Activated CD8-positive, alpha-beta memory T cell treated with anti-CD3 and anti-CD28 coated beads, Interleukin-2, amount 50 U/mL, for 24 hours (primary cell): ENCODE measurements around the gene AMZ1.

Experiments used
- DNase-seq: peaks from one replicate; pipeline ENCODE4 v3.0.0-alpha.2; 2020; ENCODE audit errors: extremely low read depth

Gene AMZ1

GRCh38 chr7:2687881-2688318 lies at the start of gene AMZ1:
AMZ1 (plus strand) TSS chr7:2688202; CDS start chr7:2700452, 12,250 bp downstream.
- DNase-seq = no peak

- DNase-seq = no peak
Observed at GRCh38 chr7:2638224-2638991, 49.6 kb upstream of the AMZ1 start.

- no peak for DNase-seq
Observed at GRCh38 chr7:2639181-2639681, 48.8 kb upstream of the AMZ1 start.

- no peak for DNase-seq
Observed at GRCh38 chr7:2639695-2640481, 48.1 kb upstream of the AMZ1 start.

GRCh38 chr7:2640482-2640830 lies 47.5 kb upstream of the AMZ1 start:
- no peak for DNase-seq

- DNase-seq = no peak
Observed at GRCh38 chr7:2640846-2641316, 47.1 kb upstream of the AMZ1 start.

- DNase-seq = no peak
Observed at GRCh38 chr7:2641406-2642393, 46.3 kb upstream of the AMZ1 start.

- no peak for DNase-seq
Observed at GRCh38 chr7:2643386-2644219, 44.4 kb upstream of the AMZ1 start.

GRCh38 chr7:2644220-2644561 lies 43.8 kb upstream of the AMZ1 start:
- no peak for DNase-seq

GRCh38 chr7:2644562-2645273 lies 43.3 kb upstream of the AMZ1 start:
- DNase-seq = no peak

- no peak for DNase-seq
Observed at GRCh38 chr7:2645274-2645868, 42.6 kb upstream of the AMZ1 start.

- no peak for DNase-seq
Observed at GRCh38 chr7:2646336-2646679, 41.7 kb upstream of the AMZ1 start.

GRCh38 chr7:2646680-2647571 lies 41.1 kb upstream of the AMZ1 start:
- no peak for DNase-seq

- no peak for DNase-seq
Observed at GRCh38 chr7:2647594-2648172, 40.3 kb upstream of the AMZ1 start.

GRCh38 chr7:2649139-2649838 lies 38.7 kb upstream of the AMZ1 start:
- no peak for DNase-seq

- DNase-seq = no peak
Observed at GRCh38 chr7:2649991-2650390, 38.0 kb upstream of the AMZ1 start.

- DNase-seq = no peak
Observed at GRCh38 chr7:2650451-2650850, 37.6 kb upstream of the AMZ1 start.

GRCh38 chr7:2651336-2651735 lies 36.7 kb upstream of the AMZ1 start:
- DNase-seq = no peak
